C4-2B (cell line): ENCODE results near the gene PHF24.

ENCODE experiments used
- ZFX ChIP-seq: fragments of 450-650 bp; IDR thresholded peaks from 2 replicates; pipeline ENCODE4 v1.6.1; 2017
- TF ChIP-seq, protein P1 (sequence below): fragments of 450-650 bp; conservative IDR thresholded peaks from 2 replicates; pipeline ENCODE4 v1.5.1; 2017; ENCODE audit warnings: mild to moderate bottlenecking

DNA sequence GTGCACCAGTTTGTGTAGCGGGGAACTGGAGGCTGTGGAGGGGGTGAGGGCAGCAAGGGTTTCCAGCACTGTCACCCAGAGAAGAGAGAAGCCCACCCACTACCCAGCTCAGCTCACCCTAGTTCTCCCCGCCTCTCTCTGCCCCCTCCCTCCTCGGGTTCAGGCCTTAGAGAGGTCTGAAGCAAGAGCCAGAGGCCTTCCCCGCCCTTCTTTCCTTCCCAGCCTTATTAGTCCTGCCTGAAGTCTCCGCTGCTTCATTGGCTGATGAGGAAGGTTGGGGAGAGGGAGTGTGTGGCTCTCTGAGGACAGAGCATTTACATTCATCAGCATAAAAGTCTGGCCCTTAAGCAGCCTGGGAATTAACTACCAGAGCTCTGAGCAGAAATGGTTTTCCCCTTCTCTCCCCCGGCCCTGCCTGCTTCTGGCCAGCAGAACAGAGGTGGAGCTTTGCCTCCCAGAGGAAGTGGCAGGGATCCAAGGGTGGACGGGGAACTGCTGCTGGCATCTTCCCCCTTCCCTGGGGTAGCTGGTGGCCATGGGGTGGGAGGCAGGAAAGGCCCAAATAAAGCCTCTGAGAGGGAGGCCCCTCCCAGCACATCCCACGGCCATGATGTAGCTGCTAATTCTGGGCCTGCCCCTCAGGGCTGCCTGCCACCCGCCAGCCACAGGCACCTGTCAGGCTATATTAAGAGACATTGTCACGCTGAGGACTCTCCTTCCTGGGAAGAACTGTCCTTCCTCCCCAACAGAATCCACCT is 35.6 kb downstream of the PHF24 start:
- TF ChIP-seq, protein P1, sequence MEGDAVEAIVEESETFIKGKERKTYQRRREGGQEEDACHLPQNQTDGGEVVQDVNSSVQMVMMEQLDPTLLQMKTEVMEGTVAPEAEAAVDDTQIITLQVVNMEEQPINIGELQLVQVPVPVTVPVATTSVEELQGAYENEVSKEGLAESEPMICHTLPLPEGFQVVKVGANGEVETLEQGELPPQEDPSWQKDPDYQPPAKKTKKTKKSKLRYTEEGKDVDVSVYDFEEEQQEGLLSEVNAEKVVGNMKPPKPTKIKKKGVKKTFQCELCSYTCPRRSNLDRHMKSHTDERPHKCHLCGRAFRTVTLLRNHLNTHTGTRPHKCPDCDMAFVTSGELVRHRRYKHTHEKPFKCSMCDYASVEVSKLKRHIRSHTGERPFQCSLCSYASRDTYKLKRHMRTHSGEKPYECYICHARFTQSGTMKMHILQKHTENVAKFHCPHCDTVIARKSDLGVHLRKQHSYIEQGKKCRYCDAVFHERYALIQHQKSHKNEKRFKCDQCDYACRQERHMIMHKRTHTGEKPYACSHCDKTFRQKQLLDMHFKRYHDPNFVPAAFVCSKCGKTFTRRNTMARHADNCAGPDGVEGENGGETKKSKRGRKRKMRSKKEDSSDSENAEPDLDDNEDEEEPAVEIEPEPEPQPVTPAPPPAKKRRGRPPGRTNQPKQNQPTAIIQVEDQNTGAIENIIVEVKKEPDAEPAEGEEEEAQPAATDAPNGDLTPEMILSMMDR, result no peak
- no peak for TF ChIP-seq ZFX
